C4-2B (cell line): ENCODE data around the gene KDM5A.

Source experiments
- ZFX ChIP-seq: fragments of 450-650 bp; IDR thresholded peaks from 2 replicates; pipeline ENCODE4 v1.6.1; 2017
- TF ChIP-seq, protein P1 (sequence below): fragments of 450-650 bp; conservative IDR thresholded peaks from 2 replicates; pipeline ENCODE4 v1.5.1; 2017; ENCODE audit warnings: mild to moderate bottlenecking

DNA sequence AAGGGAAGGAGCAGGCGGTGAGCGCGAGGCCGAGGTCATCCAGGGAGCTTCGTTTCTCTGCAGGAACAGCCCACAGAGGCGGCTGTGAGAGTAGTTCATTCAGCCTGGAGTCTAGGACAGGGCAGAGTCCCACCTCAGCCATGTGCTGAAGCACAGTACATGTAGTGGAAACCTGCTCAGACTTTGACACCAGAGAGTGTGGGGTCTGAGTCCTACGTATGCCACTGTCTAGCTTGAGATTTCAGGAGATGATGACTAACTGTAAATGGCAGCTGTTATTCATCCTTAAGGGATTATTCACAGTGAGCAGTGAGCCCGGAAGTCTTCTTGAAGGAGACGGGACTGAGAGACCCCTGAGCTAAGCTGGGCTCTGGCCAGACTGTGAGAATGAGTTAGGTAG, 125.5 kb downstream of the KDM5A start:
- TF ChIP-seq, protein P1, sequence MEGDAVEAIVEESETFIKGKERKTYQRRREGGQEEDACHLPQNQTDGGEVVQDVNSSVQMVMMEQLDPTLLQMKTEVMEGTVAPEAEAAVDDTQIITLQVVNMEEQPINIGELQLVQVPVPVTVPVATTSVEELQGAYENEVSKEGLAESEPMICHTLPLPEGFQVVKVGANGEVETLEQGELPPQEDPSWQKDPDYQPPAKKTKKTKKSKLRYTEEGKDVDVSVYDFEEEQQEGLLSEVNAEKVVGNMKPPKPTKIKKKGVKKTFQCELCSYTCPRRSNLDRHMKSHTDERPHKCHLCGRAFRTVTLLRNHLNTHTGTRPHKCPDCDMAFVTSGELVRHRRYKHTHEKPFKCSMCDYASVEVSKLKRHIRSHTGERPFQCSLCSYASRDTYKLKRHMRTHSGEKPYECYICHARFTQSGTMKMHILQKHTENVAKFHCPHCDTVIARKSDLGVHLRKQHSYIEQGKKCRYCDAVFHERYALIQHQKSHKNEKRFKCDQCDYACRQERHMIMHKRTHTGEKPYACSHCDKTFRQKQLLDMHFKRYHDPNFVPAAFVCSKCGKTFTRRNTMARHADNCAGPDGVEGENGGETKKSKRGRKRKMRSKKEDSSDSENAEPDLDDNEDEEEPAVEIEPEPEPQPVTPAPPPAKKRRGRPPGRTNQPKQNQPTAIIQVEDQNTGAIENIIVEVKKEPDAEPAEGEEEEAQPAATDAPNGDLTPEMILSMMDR, result no peak
- TF ChIP-seq ZFX, result no peak
